ENCODE measurements around the gene PEPD.

The PEPD gene

GRCh38 chr19:33508431-33508830, 13.2 kb downstream of the PEPD start:
- TF ChIP-seq, protein P1, sequence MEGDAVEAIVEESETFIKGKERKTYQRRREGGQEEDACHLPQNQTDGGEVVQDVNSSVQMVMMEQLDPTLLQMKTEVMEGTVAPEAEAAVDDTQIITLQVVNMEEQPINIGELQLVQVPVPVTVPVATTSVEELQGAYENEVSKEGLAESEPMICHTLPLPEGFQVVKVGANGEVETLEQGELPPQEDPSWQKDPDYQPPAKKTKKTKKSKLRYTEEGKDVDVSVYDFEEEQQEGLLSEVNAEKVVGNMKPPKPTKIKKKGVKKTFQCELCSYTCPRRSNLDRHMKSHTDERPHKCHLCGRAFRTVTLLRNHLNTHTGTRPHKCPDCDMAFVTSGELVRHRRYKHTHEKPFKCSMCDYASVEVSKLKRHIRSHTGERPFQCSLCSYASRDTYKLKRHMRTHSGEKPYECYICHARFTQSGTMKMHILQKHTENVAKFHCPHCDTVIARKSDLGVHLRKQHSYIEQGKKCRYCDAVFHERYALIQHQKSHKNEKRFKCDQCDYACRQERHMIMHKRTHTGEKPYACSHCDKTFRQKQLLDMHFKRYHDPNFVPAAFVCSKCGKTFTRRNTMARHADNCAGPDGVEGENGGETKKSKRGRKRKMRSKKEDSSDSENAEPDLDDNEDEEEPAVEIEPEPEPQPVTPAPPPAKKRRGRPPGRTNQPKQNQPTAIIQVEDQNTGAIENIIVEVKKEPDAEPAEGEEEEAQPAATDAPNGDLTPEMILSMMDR (IDR thresholded peaks at IDR 0.05; ENCODE audit: insufficient read depth, low read length, missing control alignments): no peak
- no peak overlapping the region for H3K4me3 ChIP-seq (ENCODE audit: low read depth, low read length)
- ChIA-PET CTCF (no interaction called here), POLR2A (no interaction called here)
- no peak for DNase-seq (ENCODE audit: low read depth, low spot score)

- ChIA-PET POLR2A (no interaction called here), CTCF (no interaction called here)
- TF ChIP-seq, protein P1 (IDR thresholded peaks at IDR 0.05; ENCODE audit: insufficient read depth, low read length, missing control alignments): no peak
- DNase-seq (ENCODE audit: low read depth, low spot score): no peak
- H3K4me3 ChIP-seq (ENCODE audit: low read depth, low read length): no peak overlapping the region
Observed at GRCh38 chr19:33508009-33508408, 13.6 kb downstream of the PEPD start.

DNA sequence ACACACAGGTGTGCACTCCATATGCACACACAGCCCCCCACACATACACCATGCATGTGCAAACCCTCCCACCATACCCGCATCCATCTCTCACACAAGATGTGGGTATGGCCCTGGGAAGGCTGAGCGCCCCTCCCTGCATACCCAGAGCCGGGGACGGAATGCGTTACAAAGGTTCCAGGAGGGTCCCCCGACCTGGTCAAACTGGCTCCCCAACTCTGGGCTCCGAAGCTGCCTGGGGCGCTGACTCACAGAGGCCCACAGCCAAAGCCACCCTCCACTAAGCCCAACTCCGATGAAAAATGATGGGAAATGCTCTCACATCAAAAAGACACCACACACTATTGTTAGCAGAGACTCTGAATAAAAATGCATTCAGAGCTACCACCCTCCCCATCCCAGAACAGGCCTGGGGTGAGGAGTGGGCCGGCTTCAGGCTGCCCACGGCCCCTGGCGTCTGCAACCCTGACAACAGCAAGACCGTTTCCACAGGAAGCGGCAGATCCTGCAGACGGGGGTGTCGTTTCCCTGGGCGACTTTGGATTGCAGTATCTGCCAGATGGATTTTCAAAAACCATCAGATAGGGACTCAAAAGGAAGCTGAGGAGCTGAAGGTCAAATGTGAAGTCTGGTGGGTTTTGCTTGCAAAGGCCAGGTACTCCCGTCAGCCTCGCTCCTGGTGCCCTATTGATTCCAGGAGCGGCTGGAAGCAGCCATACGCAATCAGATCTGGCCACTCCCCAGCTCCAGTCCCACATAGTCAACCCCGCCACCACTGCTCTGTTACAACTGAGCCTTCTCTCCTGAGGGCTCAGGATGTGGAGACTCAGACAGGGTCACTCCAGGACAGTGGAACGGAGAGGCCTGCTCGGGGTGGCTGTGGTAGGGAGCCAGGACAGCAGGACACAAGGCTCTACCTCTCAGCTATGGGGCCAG, 14.3 kb downstream of the PEPD start:
- no peak overlapping the region for H3K4me3 ChIP-seq (ENCODE audit: low read depth, low read length)
- POLR2A ChIA-PET: no interaction called here
- CTCF ChIA-PET: no interaction called here
- no peak for DNase-seq (ENCODE audit: low read depth, low spot score)
- TF ChIP-seq, protein P1 (IDR thresholded peaks at IDR 0.05; ENCODE audit: insufficient read depth, low read length, missing control alignments): no peak

DNA sequence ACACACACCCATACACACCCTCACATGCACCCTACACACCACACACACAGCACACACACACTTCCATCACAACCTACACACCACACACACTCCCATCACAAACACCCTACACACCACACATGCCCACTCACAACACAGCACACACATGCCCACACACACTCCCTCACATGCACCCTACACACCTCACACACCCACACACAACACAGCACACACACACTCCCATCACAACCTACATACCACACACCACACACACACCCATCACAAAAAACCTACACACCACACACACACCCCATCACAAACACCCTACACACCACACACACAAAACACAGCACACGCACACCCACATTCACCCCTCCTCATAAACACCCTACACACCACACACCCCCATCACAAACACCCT, 15.1 kb downstream of the PEPD start:
- no peak overlapping the region for H3K4me3 ChIP-seq (ENCODE audit: low read depth, low read length)
- TF ChIP-seq, protein P1 (IDR thresholded peaks at IDR 0.05; ENCODE audit: insufficient read depth, low read length, missing control alignments): no peak
- ChIA-PET POLR2A (no interaction called here), CTCF (no interaction called here)
- no peak for DNase-seq (ENCODE audit: low read depth, low spot score)

GRCh38 chr19:33505823-33506222, 15.8 kb downstream of the PEPD start:
- ChIA-PET POLR2A (no interaction called here), CTCF (interaction anchor here (1.0 kb wide), 1 partner anchor 33 kb away, joined by 3 read pairs; no protein-coding TSS in a partner anchor)
- TF ChIP-seq, protein P1 (IDR thresholded peaks at IDR 0.05; ENCODE audit: insufficient read depth, low read length, missing control alignments): no peak
- no peak for DNase-seq (ENCODE audit: low read depth, low spot score)
- H3K4me3 ChIP-seq (ENCODE audit: low read depth, low read length): no peak overlapping the region

DNA sequence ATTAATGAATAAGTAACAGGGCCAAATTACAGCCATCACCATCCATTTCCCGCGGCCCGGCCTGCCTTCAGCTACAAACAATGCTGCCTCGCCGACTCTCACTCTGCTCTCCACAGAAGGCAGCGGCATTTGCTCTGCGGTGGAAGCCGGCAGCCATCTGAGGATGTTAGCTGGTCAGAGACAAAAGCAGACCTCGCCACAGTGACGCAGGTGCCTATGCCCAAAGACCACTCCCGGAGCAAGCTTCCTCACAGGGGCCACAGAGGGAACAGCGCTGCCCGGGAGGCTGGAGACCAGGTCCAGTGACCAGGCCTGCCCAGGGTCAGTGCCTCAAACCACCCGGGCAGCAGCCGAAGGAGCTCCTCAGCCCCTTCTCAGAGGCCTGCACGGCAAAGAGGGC, 16.4 kb downstream of the PEPD start:
- DNase-seq (ENCODE audit: low read depth, low spot score): no peak
- no peak overlapping the region for H3K4me3 ChIP-seq (ENCODE audit: low read depth, low read length)
- TF ChIP-seq, protein P1 (IDR thresholded peaks at IDR 0.05; ENCODE audit: insufficient read depth, low read length, missing control alignments): no peak
- CTCF ChIA-PET: interaction anchor here (1.0 kb wide), 1 partner anchor 32 kb away, joined by 3 read pairs; no protein-coding TSS in a partner anchor
- POLR2A ChIA-PET: interaction anchor here (1.2 kb wide), 1 partner anchor 16 kb away, joined by 5 read pairs; the partner anchor contains the start of gene PEPD
